ENCODE data around the gene CASR. TPM values are rescaled to one million over a fixed set of nuclear protein-coding genes. Genes with fewer than 3 reads are reported as not detected.

CASR gene
- polyA plus RNA-seq, 1 donor = 1.9 TPM

- WGBS (ENCODE audit: insufficient coverage, low lambda C conversion rate) = 33% methylated on average over 1 of the region's 1 CpG
- Histone ChIP-seq H3K27ac (ENCODE audit: low read length) (no peak overlapping the region), H3K9me3 (ENCODE audit: control insufficient read depth, low read depth, low read length) (no peaks in the 10 kb centered on the region), H3K4me3 (ENCODE audit: low read length) (no peak overlapping the region), H3K36me3 (ENCODE audit: control insufficient read depth, insufficient read depth, low read length) (no peaks in the 10 kb centered on the region), H3K27me3 (ENCODE audit: control insufficient read depth, insufficient read depth, low read length) (no peaks in the 10 kb centered on the region), H3K4me1 (ENCODE audit: control insufficient read depth, insufficient read depth, low read length) (no peaks in the 10 kb centered on the region)
- peak in 1 of 2 donors; percentile 15 for DNase-seq
These were observed 72.4 kb downstream of the CASR start for GRCh38 chr3:122255757-122256439.

DNA sequence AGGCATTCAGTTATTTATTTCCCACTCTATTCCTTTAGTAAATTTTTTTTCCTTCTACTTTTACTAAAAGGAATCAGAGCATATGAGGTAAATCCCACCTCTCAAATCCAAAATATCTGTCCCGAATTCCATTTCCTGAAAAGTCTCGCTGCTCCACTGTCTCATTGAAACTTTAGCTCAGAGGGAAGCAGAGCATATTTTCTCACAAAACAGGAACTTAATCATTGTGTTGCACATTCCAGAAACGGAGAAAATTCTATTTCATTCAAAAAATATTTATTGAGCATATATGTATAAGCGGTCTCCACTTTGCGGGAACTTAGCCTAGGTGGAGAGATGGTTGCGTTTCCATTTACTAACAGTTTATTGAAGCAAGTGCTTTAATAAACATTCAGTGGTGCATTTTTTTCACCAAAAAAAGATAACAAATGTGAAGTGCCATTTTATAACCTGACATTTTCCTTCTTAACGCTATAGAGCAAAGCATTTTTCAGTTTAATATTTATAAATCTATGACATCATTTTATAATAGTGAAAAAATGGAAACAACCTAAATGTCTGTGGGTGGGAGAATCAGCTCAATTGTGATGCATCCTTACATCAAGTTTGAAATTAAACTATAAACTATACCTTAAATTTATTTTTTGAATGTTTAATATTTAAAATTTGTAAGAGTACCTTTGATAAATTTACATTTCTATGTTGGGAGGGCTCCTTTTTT, 74.3 kb downstream of the CASR start:
- Histone ChIP-seq H3K9me3 (ENCODE audit: control insufficient read depth, low read depth, low read length) (no peaks in the 10 kb centered on the region), H3K4me3 (ENCODE audit: low read length) (no peak overlapping the region)
- WGBS (ENCODE audit: insufficient coverage, low lambda C conversion rate) = 81% methylated on average over 5 of the region's 7 CpGs

GRCh38 chr3:122258757-122259371, 75.4 kb downstream of the CASR start:
- Histone ChIP-seq H3K9me3 (ENCODE audit: control insufficient read depth, low read depth, low read length) (no peaks in the 10 kb centered on the region), H3K27ac (ENCODE audit: low read length) (no peak overlapping the region), H3K4me3 (ENCODE audit: low read length) (no peak overlapping the region), H3K36me3 (ENCODE audit: control insufficient read depth, insufficient read depth, low read length) (no peaks in the 10 kb centered on the region), H3K4me1 (ENCODE audit: control insufficient read depth, insufficient read depth, low read length) (no peaks in the 10 kb centered on the region), H3K27me3 (ENCODE audit: control insufficient read depth, insufficient read depth, low read length) (no peaks in the 10 kb centered on the region)
- DNase-seq = peak; percentile 33 to 62
- 36% methylated on average over 1 of the region's 7 CpGs for WGBS (ENCODE audit: insufficient coverage, low lambda C conversion rate)

More for the DNA sequence above, 74.3 kb downstream of the CASR start:
- DNase-seq = no peak
- Histone ChIP-seq H3K27ac (ENCODE audit: low read length) (no peak overlapping the region), H3K27me3 (ENCODE audit: control insufficient read depth, insufficient read depth, low read length) (no peaks in the 10 kb centered on the region), H3K4me1 (ENCODE audit: control insufficient read depth, insufficient read depth, low read length) (no peaks in the 10 kb centered on the region), H3K36me3 (ENCODE audit: control insufficient read depth, insufficient read depth, low read length) (no peaks in the 10 kb centered on the region)

- no peak for DNase-seq
- Histone ChIP-seq H3K9me3 (ENCODE audit: control insufficient read depth, low read depth, low read length) (no peaks in the 10 kb centered on the region), H3K4me1 (ENCODE audit: control insufficient read depth, insufficient read depth, low read length) (no peaks in the 10 kb centered on the region), H3K36me3 (ENCODE audit: control insufficient read depth, insufficient read depth, low read length) (no peaks in the 10 kb centered on the region), H3K27me3 (ENCODE audit: control insufficient read depth, insufficient read depth, low read length) (no peaks in the 10 kb centered on the region), H3K4me3 (ENCODE audit: low read length) (no peak overlapping the region), H3K27ac (ENCODE audit: low read length) (no peak overlapping the region)
- no CpG with 5 or more reads among the region's 2 CpGs for WGBS (ENCODE audit: insufficient coverage, low lambda C conversion rate)
These were observed 76.7 kb downstream of the CASR start for GRCh38 chr3:122260206-122260605.

DNA sequence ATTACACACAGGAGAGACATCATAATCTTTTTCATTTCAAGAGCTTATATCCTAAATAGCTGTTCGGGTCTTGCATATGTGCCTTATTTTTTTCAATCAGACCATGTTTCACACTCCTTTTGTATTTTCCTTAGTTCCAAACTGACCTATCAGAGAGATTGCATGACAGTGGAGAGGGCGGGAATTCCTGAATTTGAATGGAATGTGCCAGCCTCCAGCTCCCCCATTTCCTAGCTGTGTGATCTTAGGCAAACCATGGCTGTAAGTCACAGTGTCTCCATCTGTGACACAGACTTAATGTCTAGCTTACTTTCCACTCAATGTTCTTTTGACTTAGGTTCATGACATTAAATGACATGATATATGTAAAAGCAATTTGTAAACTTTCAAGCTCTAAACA, 79.6 kb downstream of the CASR start:
- H3K27me3 ChIP-seq (ENCODE audit: control insufficient read depth, insufficient read depth, low read length) = no peaks in the 10 kb centered on the region
- no peak overlapping the region for H3K27ac ChIP-seq (ENCODE audit: low read length)
- peaks cover 3% of the 10 kb centered on the region for H3K4me1 ChIP-seq (ENCODE audit: control insufficient read depth, insufficient read depth, low read length)
- 86% methylated on average over 1 of the region's 2 CpGs for WGBS (ENCODE audit: insufficient coverage, low lambda C conversion rate)
- no peaks in the 10 kb centered on the region for H3K36me3 ChIP-seq (ENCODE audit: control insufficient read depth, insufficient read depth, low read length)
- no peak overlapping the region for H3K4me3 ChIP-seq (ENCODE audit: low read length)
- no peaks in the 10 kb centered on the region for H3K9me3 ChIP-seq (ENCODE audit: control insufficient read depth, low read depth, low read length)
- DNase-seq = no peak

DNA sequence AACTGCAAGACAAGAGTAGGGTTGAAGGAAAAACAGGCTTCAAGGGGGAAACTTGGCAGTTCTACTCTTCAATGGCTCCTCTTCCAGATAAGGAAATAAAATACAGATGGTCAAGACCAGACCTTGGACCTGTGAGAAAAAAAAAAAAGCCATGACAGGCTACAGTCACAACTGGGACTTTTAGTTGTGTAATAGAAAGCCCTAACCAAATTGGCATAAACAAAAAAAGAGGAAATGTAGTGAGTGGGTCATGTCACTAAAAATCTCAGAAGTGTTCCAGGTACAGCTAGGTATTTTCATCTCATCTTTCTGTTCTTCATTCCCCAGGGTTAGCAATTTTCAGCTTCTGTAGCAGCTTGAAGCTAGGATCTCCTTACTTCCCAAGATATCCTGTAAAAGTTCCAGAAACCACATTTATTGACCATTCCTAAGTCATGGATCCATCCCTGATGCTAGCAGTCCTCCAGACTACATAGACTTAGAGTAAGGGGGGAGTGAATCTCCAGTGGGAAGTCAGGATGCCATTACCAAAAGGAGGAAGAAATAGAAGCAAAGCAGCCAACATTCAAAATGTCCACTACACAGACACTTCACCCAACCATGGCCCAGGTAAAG, 80.6 kb downstream of the CASR start:
- no peaks in the 10 kb centered on the region for H3K36me3 ChIP-seq (ENCODE audit: control insufficient read depth, insufficient read depth, low read length)
- H3K27me3 ChIP-seq (ENCODE audit: control insufficient read depth, insufficient read depth, low read length) = no peaks in the 10 kb centered on the region
- no peak overlapping the region for H3K27ac ChIP-seq (ENCODE audit: low read length)
- no peaks in the 10 kb centered on the region for H3K9me3 ChIP-seq (ENCODE audit: control insufficient read depth, low read depth, low read length)
- peak in 1 of 2 donors; percentile 18 for DNase-seq
- no peak overlapping the region for H3K4me3 ChIP-seq (ENCODE audit: low read length)
- peaks cover 7% of the 10 kb centered on the region for H3K4me1 ChIP-seq (ENCODE audit: control insufficient read depth, insufficient read depth, low read length)

GRCh38 chr3:122265957-122266356, 82.5 kb downstream of the CASR start:
- 33% methylated on average over 1 of the region's 3 CpGs for WGBS (ENCODE audit: insufficient coverage, low lambda C conversion rate)
- no peak overlapping the region for H3K27ac ChIP-seq (ENCODE audit: low read length)
- H3K4me1 ChIP-seq (ENCODE audit: control insufficient read depth, insufficient read depth, low read length) = peaks cover 7% of the 10 kb centered on the region
- DNase-seq = no peak
- no peak overlapping the region for H3K4me3 ChIP-seq (ENCODE audit: low read length)
- H3K9me3 ChIP-seq (ENCODE audit: control insufficient read depth, low read depth, low read length) = no peaks in the 10 kb centered on the region
- no peaks in the 10 kb centered on the region for H3K27me3 ChIP-seq (ENCODE audit: control insufficient read depth, insufficient read depth, low read length)
- H3K36me3 ChIP-seq (ENCODE audit: control insufficient read depth, insufficient read depth, low read length) = no peaks in the 10 kb centered on the region

DNA sequence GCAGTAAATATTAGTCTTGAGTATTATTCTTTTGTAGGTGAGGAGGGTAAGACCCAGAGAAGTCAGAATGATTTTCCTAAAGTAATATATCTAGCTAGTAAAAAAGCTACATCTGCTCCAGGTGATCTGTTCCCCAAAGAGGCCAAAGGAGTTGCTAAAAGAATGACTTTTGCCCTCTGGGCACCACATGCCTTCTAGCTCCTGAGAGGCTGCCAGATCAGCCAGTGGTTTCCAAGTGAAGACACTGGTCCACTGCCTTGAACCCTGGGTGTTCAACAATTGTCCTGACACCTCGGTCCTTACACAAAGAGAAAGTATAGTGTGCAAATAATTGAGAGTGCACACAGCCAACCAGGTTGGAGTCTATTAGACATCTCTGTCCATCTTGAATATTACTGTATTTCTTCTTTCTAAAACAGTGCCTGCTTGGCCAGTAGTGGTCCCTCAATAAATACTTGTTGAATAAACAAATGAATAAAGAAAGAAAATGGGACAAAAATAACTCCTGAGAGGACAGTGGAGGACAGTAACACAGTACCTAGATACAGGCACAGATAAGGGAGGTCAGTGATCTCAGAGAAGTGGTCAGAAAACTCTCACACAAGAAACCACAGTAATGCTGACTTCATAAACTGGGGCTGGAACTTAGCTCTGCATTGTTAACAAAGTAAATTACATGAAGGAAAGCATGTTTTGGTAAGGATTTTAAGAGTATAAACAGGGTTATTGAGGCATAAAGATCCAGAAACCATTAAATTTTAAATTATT, 85.0 kb downstream of the CASR start:
- Histone ChIP-seq H3K9me3 (ENCODE audit: control insufficient read depth, low read depth, low read length) (no peaks in the 10 kb centered on the region), H3K4me1 (ENCODE audit: control insufficient read depth, insufficient read depth, low read length) (peaks cover 7% of the 10 kb centered on the region), H3K27ac (ENCODE audit: low read length) (peak overlapping the region; percentile 69), H3K4me3 (ENCODE audit: low read length) (no peak overlapping the region), H3K27me3 (ENCODE audit: control insufficient read depth, insufficient read depth, low read length) (no peaks in the 10 kb centered on the region), H3K36me3 (ENCODE audit: control insufficient read depth, insufficient read depth, low read length) (no peaks in the 10 kb centered on the region)
- WGBS (ENCODE audit: insufficient coverage, low lambda C conversion rate) = 60% methylated on average over 1 of the region's 1 CpG
- peak in 1 of 2 donors; percentile 20 for DNase-seq

DNA sequence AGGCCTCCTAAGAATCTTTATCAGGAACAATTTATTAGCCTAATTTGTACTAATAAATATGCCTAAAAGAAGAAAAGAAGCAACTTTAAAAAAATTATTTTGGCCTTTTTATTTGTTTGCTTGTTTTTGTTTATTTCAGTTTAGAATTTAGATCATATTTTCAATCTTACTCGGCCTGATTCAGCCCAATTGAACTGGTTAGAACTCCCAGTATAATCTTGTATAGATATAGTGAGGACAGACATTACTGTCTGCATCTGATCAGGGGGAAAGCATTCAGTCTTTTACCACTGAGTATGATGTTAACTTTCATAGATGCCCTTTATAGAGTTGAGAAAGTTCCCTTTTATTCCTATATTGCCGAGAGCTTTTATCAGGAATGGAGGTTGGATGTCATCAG, 85.6 kb downstream of the CASR start:
- H3K4me3 ChIP-seq (ENCODE audit: low read length) = no peak overlapping the region
- H3K9me3 ChIP-seq (ENCODE audit: control insufficient read depth, low read depth, low read length) = no peaks in the 10 kb centered on the region
- WGBS (ENCODE audit: insufficient coverage, low lambda C conversion rate) = no CpG with 5 or more reads among the region's 2 CpGs
- H3K4me1 ChIP-seq (ENCODE audit: control insufficient read depth, insufficient read depth, low read length) = peaks cover 7% of the 10 kb centered on the region
- H3K36me3 ChIP-seq (ENCODE audit: control insufficient read depth, insufficient read depth, low read length) = no peaks in the 10 kb centered on the region
- no peaks in the 10 kb centered on the region for H3K27me3 ChIP-seq (ENCODE audit: control insufficient read depth, insufficient read depth, low read length)
- no peak for DNase-seq
- H3K27ac ChIP-seq (ENCODE audit: low read length) = peak overlapping the region; percentile 69

Data from large intestine (tissue), 3 donors.